Breast epithelium (tissue), 3 donors: ENCODE data around the gene CCBE1.

Experiments
- POLR2A ChIP-seq: fragments of 450-650 bp; IDR thresholded peaks from one replicate; pipeline ENCODE4 v1.6.1; 2016; ENCODE audit warnings: antibody characterized with exemption, mild to moderate bottlenecking, moderate library complexity
- POLR2AphosphoS5 ChIP-seq, 3 donors: sonication (generic); formaldehyde crosslinking; IDR thresholded peaks; one replicate each; pipeline ENCODE4 v1.6.1; 2017; ENCODE audit warnings: antibody characterized with exemption in 3 of 3
- TF ChIP-seq, protein P1 (sequence below), 3 donors: fragments of 450-650 bp; IDR thresholded peaks; one replicate each; pipeline ENCODE4 v1.5.1; 2016 to 2017; ENCODE audit warnings: antibody characterized with exemption in 3 of 3, mild to moderate bottlenecking in 3 of 3, moderate library complexity in 3 of 3

DNA sequence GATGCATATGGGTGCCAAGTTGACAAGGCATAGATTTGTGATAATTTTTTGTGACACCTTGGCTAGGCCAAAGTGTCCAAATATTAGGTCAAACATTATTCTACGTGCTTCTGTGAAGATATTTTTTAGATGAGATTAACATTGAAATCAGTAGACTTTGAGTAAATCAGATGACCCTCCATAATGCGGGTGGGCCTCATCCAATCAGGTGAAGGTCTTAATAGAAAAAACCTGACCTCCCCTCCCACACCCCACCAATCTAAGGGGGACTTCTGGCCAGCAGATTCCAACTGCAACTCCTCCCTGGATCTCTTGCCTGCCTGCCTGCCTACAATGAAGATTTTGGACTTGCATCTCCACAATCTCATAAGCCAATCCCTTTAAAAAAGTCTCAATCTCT, 219.4 kb downstream of the CCBE1 start:
- TF ChIP-seq, protein P1, sequence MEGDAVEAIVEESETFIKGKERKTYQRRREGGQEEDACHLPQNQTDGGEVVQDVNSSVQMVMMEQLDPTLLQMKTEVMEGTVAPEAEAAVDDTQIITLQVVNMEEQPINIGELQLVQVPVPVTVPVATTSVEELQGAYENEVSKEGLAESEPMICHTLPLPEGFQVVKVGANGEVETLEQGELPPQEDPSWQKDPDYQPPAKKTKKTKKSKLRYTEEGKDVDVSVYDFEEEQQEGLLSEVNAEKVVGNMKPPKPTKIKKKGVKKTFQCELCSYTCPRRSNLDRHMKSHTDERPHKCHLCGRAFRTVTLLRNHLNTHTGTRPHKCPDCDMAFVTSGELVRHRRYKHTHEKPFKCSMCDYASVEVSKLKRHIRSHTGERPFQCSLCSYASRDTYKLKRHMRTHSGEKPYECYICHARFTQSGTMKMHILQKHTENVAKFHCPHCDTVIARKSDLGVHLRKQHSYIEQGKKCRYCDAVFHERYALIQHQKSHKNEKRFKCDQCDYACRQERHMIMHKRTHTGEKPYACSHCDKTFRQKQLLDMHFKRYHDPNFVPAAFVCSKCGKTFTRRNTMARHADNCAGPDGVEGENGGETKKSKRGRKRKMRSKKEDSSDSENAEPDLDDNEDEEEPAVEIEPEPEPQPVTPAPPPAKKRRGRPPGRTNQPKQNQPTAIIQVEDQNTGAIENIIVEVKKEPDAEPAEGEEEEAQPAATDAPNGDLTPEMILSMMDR (IDR thresholded peaks at IDR 0.05), result no peak
- no peak for TF ChIP-seq POLR2A
- no peak for TF ChIP-seq POLR2AphosphoS5 (IDR thresholded peaks at IDR 0.05)
